CD8-positive, alpha-beta memory T cell (primary cell): ENCODE data around the gene SCP2. TPM values are rescaled to one million over a fixed set of nuclear protein-coding genes. Genes with fewer than 3 reads are reported as not detected.
A peak's percentile ranks its signal among the peaks of the same experiment; 100 is the strongest.

ENCODE experiments used
- CTCF ChIA-PET: fragments of 350-600 bp; sonication (Branson Sonifier 250); formaldehyde crosslinking; loops from one replicate; lab custom pipeline; 2021; ENCODE audit warnings: antibody characterized with exemption; lab: Charles Lee
- POLR2A ChIA-PET: fragments of 350-600 bp; sonication (Branson Sonifier 250); formaldehyde crosslinking; loops from one replicate; lab custom pipeline; 2021; ENCODE audit warnings: antibody characterized with exemption; lab: Charles Lee
- DNase-seq, 5 donors: peaks; one replicate each; pipeline versions ENCODE4 v3.0.0 to v3.0.0-alpha.2; 2020 to 2022; ENCODE audit warnings: mixed read lengths in 1 of 5
- H3K27ac ChIP-seq: one replicate; pipeline ENCODE4 v1.7.0; 2013; ENCODE audit warnings: low read depth, mild to moderate bottlenecking, low read length, moderate library complexity
- H3K27me3 ChIP-seq: 2 replicates; pipeline ENCODE4 v1.7.0; 2013; ENCODE audit warnings: low read length, mild to moderate bottlenecking; ENCODE audit not compliant: insufficient read depth, poor library complexity, severe bottlenecking
- H3K36me3 ChIP-seq: 2 replicates; pipeline ENCODE4 v1.7.0; 2013; ENCODE audit warnings: mild to moderate bottlenecking, low read length, moderate library complexity; ENCODE audit not compliant: insufficient read depth
- H3K4me1 ChIP-seq: 2 replicates; pipeline ENCODE4 v1.7.0; 2013; ENCODE audit warnings: mild to moderate bottlenecking, low read length, moderate library complexity; ENCODE audit not compliant: insufficient read depth
- H3K4me3 ChIP-seq: 2 replicates; pipeline ENCODE4 v1.7.0; 2013; ENCODE audit warnings: mild to moderate bottlenecking, low read length
- H3K9me3 ChIP-seq: 2 replicates; pipeline ENCODE4 v1.7.0; 2013; ENCODE audit warnings: mild to moderate bottlenecking, low read length
- H3K27ac Mint-ChIP-seq, 8 donors: one replicate each; pipeline ENCODE4 v1.8.0; 2020 to 2021; ENCODE audit warnings: mixed read lengths in 8 of 8, mild to moderate bottlenecking in 6 of 8, inconsistent platforms in 3 of 8, moderate library complexity in 3 of 8
- H3K27me3 Mint-ChIP-seq, 2 donors: one replicate each; pipeline ENCODE4 v1.8.0; 2020 to 2021; ENCODE audit warnings: mixed read lengths in 2 of 2, mild to moderate bottlenecking in 1 of 2, moderate library complexity in 1 of 2
- H3K36me3 Mint-ChIP-seq, 3 donors: one replicate each; pipeline ENCODE4 v1.8.0; 2020 to 2021; ENCODE audit warnings: mixed read lengths in 3 of 3, inconsistent platforms in 1 of 3, mild to moderate bottlenecking in 1 of 3
- H3K4me1 Mint-ChIP-seq, 3 donors: one replicate each; pipeline ENCODE4 v1.8.0; 2020 to 2021; ENCODE audit warnings: mixed read lengths in 3 of 3, inconsistent platforms in 1 of 3, mild to moderate bottlenecking in 1 of 3
- H3K4me3 Mint-ChIP-seq, 7 donors: one replicate each; pipeline ENCODE4 v1.8.0; 2020 to 2021; ENCODE audit warnings: mixed read lengths in 7 of 7, mild to moderate bottlenecking in 6 of 7, moderate library complexity in 4 of 7, inconsistent platforms in 2 of 7
- H3K9me3 Mint-ChIP-seq, 5 donors: one replicate each; pipeline ENCODE4 v1.8.0; 2020 to 2022; ENCODE audit warnings: mixed read lengths in 5 of 5, mild to moderate bottlenecking in 3 of 5, moderate library complexity in 2 of 5, inconsistent platforms in 1 of 5
- polyA plus RNA-seq: library from polyadenylated mRNA; unstranded; fragments of 300-500 nt; fragmentation: Illumina TruSeq; gene quantifications from one replicate; pipeline ENCODE4 v1.2.3, GENCODE V29; 2021
- total RNA-seq, 2 experiments: library from RNA; stranded (reverse); gene quantifications; one replicate each; pipeline ENCODE4 v1.2.3, GENCODE V29; 2021

Gene SCP2
- total and polyA plus RNA-seq, 3 experiments from 2014 or later, result 66.0 to 162 (median 69.0) TPM

GRCh38 chr1:53089478-53090226 lies 162.6 kb downstream of the SCP2 start:
- H3K4me3 ChIP-seq, result no peak overlapping the region
- no peaks in the 10 kb centered on the region for H3K9me3 Mint-ChIP-seq
- H3K27ac Mint-ChIP-seq, result no peak overlapping the region
- peaks cover 0 to 4% of the 10 kb centered on the region in 2 donors for H3K27me3 Mint-ChIP-seq
- H3K27me3 ChIP-seq, result no peaks in the 10 kb centered on the region
- no peaks in the 10 kb centered on the region for H3K36me3 ChIP-seq
- H3K4me1 Mint-ChIP-seq, result peaks cover 0 to 3% (median 1%) of the 10 kb centered on the region in 3 donors
- ChIA-PET CTCF (interaction anchor here (1.0 to 1.2 kb wide), 2 partner anchors 35 to 77 kb away, joined by 3 read pairs; no protein-coding TSS in a partner anchor), POLR2A (no interaction called here)
- no peaks in the 10 kb centered on the region for H3K4me1 ChIP-seq
- no peak for DNase-seq
- no peaks in the 10 kb centered on the region for H3K36me3 Mint-ChIP-seq
- H3K9me3 ChIP-seq, result no peaks in the 10 kb centered on the region
- H3K27ac ChIP-seq, result no peak overlapping the region
- H3K4me3 Mint-ChIP-seq, result no peak overlapping the region

GRCh38 chr1:53090227-53091147 lies 163.4 kb downstream of the SCP2 start:
- Mint-ChIP-seq H3K36me3 (no peaks in the 10 kb centered on the region), H3K4me3 (no peak overlapping the region), H3K27ac (no peak overlapping the region), H3K27me3 (peaks cover 0 to 4% of the 10 kb centered on the region in 2 donors), H3K4me1 (no peaks in the 10 kb centered on the region), H3K9me3 (no peaks in the 10 kb centered on the region)
- Histone ChIP-seq H3K27ac (no peak overlapping the region), H3K4me1 (no peaks in the 10 kb centered on the region), H3K27me3 (no peaks in the 10 kb centered on the region), H3K36me3 (no peaks in the 10 kb centered on the region), H3K4me3 (no peak overlapping the region), H3K9me3 (no peaks in the 10 kb centered on the region)
- ChIA-PET CTCF (interaction anchor here (1.0 kb wide), 1 partner anchor 78 kb away, joined by 3 read pairs; no protein-coding TSS in a partner anchor), POLR2A (no interaction called here)
- DNase-seq, result peak in 1 of 5 donors; percentile 6

- no peaks in the 10 kb centered on the region for H3K27me3 ChIP-seq
- ChIA-PET CTCF (no interaction called here), POLR2A (no interaction called here)
- no peak for DNase-seq
- H3K4me1 ChIP-seq, result no peaks in the 10 kb centered on the region
- no peak overlapping the region for H3K27ac Mint-ChIP-seq
- H3K4me3 Mint-ChIP-seq, result no peak overlapping the region
- H3K4me1 Mint-ChIP-seq, result no peaks in the 10 kb centered on the region
- no peaks in the 10 kb centered on the region for H3K36me3 ChIP-seq
- H3K27me3 Mint-ChIP-seq, result peaks cover 0 to 4% of the 10 kb centered on the region in 2 donors
- H3K36me3 Mint-ChIP-seq, result no peaks in the 10 kb centered on the region
- H3K9me3 ChIP-seq, result no peaks in the 10 kb centered on the region
- H3K9me3 Mint-ChIP-seq, result no peaks in the 10 kb centered on the region
- no peak overlapping the region for H3K27ac ChIP-seq
- no peak overlapping the region for H3K4me3 ChIP-seq
Observed at GRCh38 chr1:53091841-53092645, 165.0 kb downstream of the SCP2 start.

- Mint-ChIP-seq H3K4me1 (no peaks in the 10 kb centered on the region), H3K9me3 (no peaks in the 10 kb centered on the region), H3K36me3 (no peaks in the 10 kb centered on the region), H3K4me3 (no peak overlapping the region), H3K27me3 (peaks cover 0 to 4% of the 10 kb centered on the region in 2 donors), H3K27ac (peak overlapping the region in 1 of 8 donors; percentile 54)
- Histone ChIP-seq H3K27me3 (no peaks in the 10 kb centered on the region), H3K36me3 (no peaks in the 10 kb centered on the region), H3K4me3 (no peak overlapping the region), H3K27ac (no peak overlapping the region), H3K4me1 (no peaks in the 10 kb centered on the region), H3K9me3 (no peaks in the 10 kb centered on the region)
- POLR2A ChIA-PET, result no interaction called here
- CTCF ChIA-PET, result no interaction called here
- DNase-seq, result no peak
Observed at GRCh38 chr1:53092659-53093450, 165.8 kb downstream of the SCP2 start.

GRCh38 chr1:53093451-53093754 lies 166.3 kb downstream of the SCP2 start:
- DNase-seq, result no peak
- Histone ChIP-seq H3K9me3 (no peaks in the 10 kb centered on the region), H3K4me3 (no peak overlapping the region), H3K27ac (no peak overlapping the region), H3K36me3 (no peaks in the 10 kb centered on the region), H3K27me3 (no peaks in the 10 kb centered on the region), H3K4me1 (no peaks in the 10 kb centered on the region)
- ChIA-PET CTCF (interaction anchor here (0.8 kb wide), 1 partner anchor 58 kb away, joined by 3 read pairs; no protein-coding TSS in a partner anchor), POLR2A (no interaction called here)
- Mint-ChIP-seq H3K36me3 (no peaks in the 10 kb centered on the region), H3K9me3 (no peaks in the 10 kb centered on the region), H3K4me3 (no peak overlapping the region), H3K27me3 (peaks cover 0 to 4% of the 10 kb centered on the region in 2 donors), H3K27ac (peak overlapping the region in 1 of 8 donors; percentile 54), H3K4me1 (no peaks in the 10 kb centered on the region)

GRCh38 chr1:53093778-53094532 lies 166.9 kb downstream of the SCP2 start:
- H3K27ac ChIP-seq, result no peak overlapping the region
- H3K4me3 Mint-ChIP-seq, result no peak overlapping the region
- no peaks in the 10 kb centered on the region for H3K4me1 ChIP-seq
- no peaks in the 10 kb centered on the region for H3K9me3 ChIP-seq
- POLR2A ChIA-PET, result interaction anchor here (0.5 kb wide), 1 partner anchor 525 kb away, joined by 3 read pairs; no protein-coding TSS in a partner anchor
- no peak overlapping the region for H3K4me3 ChIP-seq
- DNase-seq, result no peak
- H3K4me1 Mint-ChIP-seq, result no peaks in the 10 kb centered on the region
- CTCF ChIA-PET, result interaction anchor here (0.8 kb wide), 1 partner anchor 58 kb away, joined by 3 read pairs; no protein-coding TSS in a partner anchor
- H3K27me3 ChIP-seq, result no peaks in the 10 kb centered on the region
- H3K9me3 Mint-ChIP-seq, result no peaks in the 10 kb centered on the region
- H3K27me3 Mint-ChIP-seq, result peaks cover 0 to 4% of the 10 kb centered on the region in 2 donors
- peak overlapping the region in 1 of 8 donors; percentile 94 for H3K27ac Mint-ChIP-seq
- H3K36me3 Mint-ChIP-seq, result no peaks in the 10 kb centered on the region
- no peaks in the 10 kb centered on the region for H3K36me3 ChIP-seq

GRCh38 chr1:53094533-53094919 lies 167.4 kb downstream of the SCP2 start:
- H3K27ac Mint-ChIP-seq, result no peak overlapping the region
- Histone ChIP-seq H3K9me3 (no peaks in the 10 kb centered on the region), H3K4me3 (no peak overlapping the region), H3K4me1 (no peaks in the 10 kb centered on the region), H3K27ac (no peak overlapping the region), H3K36me3 (no peaks in the 10 kb centered on the region), H3K27me3 (no peaks in the 10 kb centered on the region)
- H3K9me3 Mint-ChIP-seq, result no peaks in the 10 kb centered on the region
- H3K4me3 Mint-ChIP-seq, result no peak overlapping the region
- H3K4me1 Mint-ChIP-seq, result no peaks in the 10 kb centered on the region
- peaks cover 0 to 4% of the 10 kb centered on the region in 2 donors for H3K27me3 Mint-ChIP-seq
- POLR2A ChIA-PET, result interaction anchor here (0.5 kb wide), 1 partner anchor 525 kb away, joined by 3 read pairs; no protein-coding TSS in a partner anchor
- no peaks in the 10 kb centered on the region for H3K36me3 Mint-ChIP-seq
- CTCF ChIA-PET, result no interaction called here
- DNase-seq, result no peak
